GM23338 (cell line): ENCODE data around the gene FILIP1. TPM values are rescaled to one million over a fixed set of nuclear protein-coding genes. Genes with fewer than 3 reads are reported as not detected.

Experiments
- ATAC-seq: fragments of 200-7000 bp; cut with Tn5 transposase; 3 replicates; pipeline ENCODE4 v1.9.1; 2020
- DNase-seq: peaks from one replicate; pipeline ENCODE4 v3.0.0-alpha.2; 2015; ENCODE audit warnings: low spot score
- H2AFZ ChIP-seq: fragments of 200-600 bp; sonication (generic); 2 replicates; pipeline ENCODE4 v1.8.0; 2016; ENCODE audit warnings: antibody characterized with exemption, mild to moderate bottlenecking, moderate library complexity
- H3F3A ChIP-seq: fragments of 200-600 bp; sonication (generic); replicated peaks from 2 replicates; pipeline ENCODE4 v1.8.0; 2017; ENCODE audit warnings: antibody characterized with exemption, mixed run types, low read depth
- H3K27ac ChIP-seq: fragments of 200-600 bp; sonication (generic); 2 replicates; pipeline ENCODE4 v1.6.1; 2016; ENCODE audit warnings: low read depth
- H3K27me3 ChIP-seq: fragments of 200-600 bp; sonication (generic); 2 replicates; pipeline ENCODE4 v1.8.0; 2016; ENCODE audit warnings: mild to moderate bottlenecking, mixed run types, moderate library complexity; ENCODE audit not compliant: insufficient read depth
- H3K36me3 ChIP-seq: fragments of 200-600 bp; sonication (generic); 2 replicates; pipeline ENCODE4 v1.8.0; 2016; ENCODE audit warnings: mild to moderate bottlenecking; ENCODE audit not compliant: insufficient read depth
- H3K4me1 ChIP-seq: fragments of 200-600 bp; sonication (generic); 2 replicates; pipeline ENCODE4 v1.8.0; 2016; ENCODE audit warnings: mild to moderate bottlenecking, moderate library complexity; ENCODE audit not compliant: insufficient read depth
- H3K4me2 ChIP-seq: fragments of 200-600 bp; sonication (generic); 2 replicates; pipeline ENCODE4 v1.7.1; 2017; ENCODE audit warnings: mixed run types
- H3K4me3 ChIP-seq: fragments of 200-600 bp; sonication (generic); 2 replicates; pipeline ENCODE4 v1.6.1; 2016; ENCODE audit warnings: mixed run types
- H3K79me2 ChIP-seq: fragments of 200-600 bp; sonication (generic); replicated peaks from 2 replicates; pipeline ENCODE4 v1.8.0; 2017; ENCODE audit warnings: mild to moderate bottlenecking; ENCODE audit not compliant: insufficient read depth
- H3K9me2 ChIP-seq: fragments of 200-600 bp; sonication (generic); 2 replicates; pipeline ENCODE4 v1.8.0; 2017; ENCODE audit not compliant: insufficient read depth
- H4K20me1 ChIP-seq: fragments of 200-600 bp; sonication (generic); replicated peaks from 2 replicates; pipeline ENCODE4 v1.8.0; 2017; ENCODE audit warnings: mild to moderate bottlenecking; ENCODE audit not compliant: insufficient read depth
- H3K27ac Mint-ChIP-seq: 2 replicates; pipeline ENCODE4 v1.8.0; 2020; ENCODE audit warnings: inconsistent platforms, mild to moderate bottlenecking, moderate library complexity, mixed read lengths
- H3K27me3 Mint-ChIP-seq: 3 replicates; pipeline ENCODE4 v1.8.0; 2022; ENCODE audit warnings: low read depth, mild to moderate bottlenecking, moderate library complexity, mixed read lengths, inconsistent platforms; ENCODE audit not compliant: insufficient read depth, poor library complexity
- H3K36me3 Mint-ChIP-seq: 3 replicates; pipeline ENCODE4 v1.8.0; 2021; ENCODE audit warnings: low read depth, mild to moderate bottlenecking, inconsistent platforms, moderate library complexity, mixed read lengths
- H3K4me1 Mint-ChIP-seq: 3 replicates; pipeline ENCODE4 v1.8.0; 2020; ENCODE audit warnings: mild to moderate bottlenecking, inconsistent platforms, mixed read lengths
- H3K4me3 Mint-ChIP-seq: 3 replicates; pipeline ENCODE4 v1.8.0; 2021; ENCODE audit warnings: moderate library complexity, mild to moderate bottlenecking, inconsistent platforms, mixed read lengths
- H3K9me3 Mint-ChIP-seq: 3 replicates; pipeline ENCODE4 v1.8.0; 2020; ENCODE audit warnings: moderate library complexity, mild to moderate bottlenecking, inconsistent platforms, mixed read lengths
- CREB1 ChIP-seq: fragments of 250-450 bp; sonication (Bioruptor Pico); IDR thresholded peaks from 2 replicates; pipeline ENCODE4 v1.5.0; 2020; ENCODE audit warnings: low read depth, mild to moderate bottlenecking, moderate library complexity
- CTCF ChIP-seq, 2 experiments: fragments of 200-600 bp in 1 of 2; sonication (generic) in 1 of 2; conservative IDR thresholded peaks; 2 replicates each; pipeline versions ENCODE4 v1.5.1 to v1.6.1; 2016 to 2017; ENCODE audit warnings: antibody characterized with exemption in 2 of 2, low read depth in 2 of 2, mild to moderate bottlenecking in 2 of 2, moderate library complexity in 1 of 2
- ETS1 ChIP-seq: IDR thresholded peaks from 2 replicates; pipeline ENCODE4 v1.6.1; 2016; ENCODE audit warnings: antibody characterized with exemption
- EZH2 ChIP-seq: fragments of 200-600 bp; sonication (generic); IDR thresholded peaks from one replicate; pipeline ENCODE4 v1.8.0; 2017; ENCODE audit warnings: antibody characterized with exemption, mild to moderate bottlenecking, low read depth; ENCODE audit not compliant: unreplicated experiment
- EZH2phosphoT487 ChIP-seq: fragments of 200-600 bp; sonication (generic); IDR thresholded peaks from one replicate; pipeline ENCODE4 v1.8.1; 2018; ENCODE audit warnings: antibody characterized with exemption; ENCODE audit not compliant: unreplicated experiment
- JUNB ChIP-seq: IDR thresholded peaks from one replicate; pipeline ENCODE4 v1.6.1; 2016; ENCODE audit warnings: antibody characterized with exemption; ENCODE audit not compliant: unreplicated experiment
- NANOG ChIP-seq: IDR thresholded peaks from 2 replicates; pipeline ENCODE4 v1.6.1; 2016; ENCODE audit warnings: antibody characterized with exemption, borderline replicate concordance
- POLR2AphosphoS5 ChIP-seq: IDR thresholded peaks from 2 replicates; pipeline ENCODE4 v1.6.1; 2016; ENCODE audit warnings: antibody characterized with exemption, low read depth
- REST ChIP-seq: IDR thresholded peaks from one replicate; pipeline ENCODE4 v1.6.1; 2018; ENCODE audit warnings: antibody characterized with exemption; ENCODE audit not compliant: unreplicated experiment
- STAT1 ChIP-seq: IDR thresholded peaks from one replicate; pipeline ENCODE4 v1.6.1; 2016; ENCODE audit warnings: antibody characterized with exemption; ENCODE audit not compliant: unreplicated experiment
- ZNF114 ChIP-seq: fragments of 250-450 bp; sonication (Bioruptor Pico); IDR thresholded peaks from 2 replicates; pipeline ENCODE4 v1.5.0; 2020; ENCODE audit warnings: mild to moderate bottlenecking, moderate library complexity
- ZNF331 ChIP-seq: fragments of 250-450 bp; sonication (Bioruptor Pico); IDR thresholded peaks from 2 replicates; pipeline ENCODE4 v1.5.0; 2020; ENCODE audit warnings: low read depth, mild to moderate bottlenecking, moderate library complexity
- ZNF462 ChIP-seq: fragments of 250-450 bp; sonication (Bioruptor Pico); IDR thresholded peaks from 2 replicates; pipeline ENCODE4 v1.5.0; 2020; ENCODE audit warnings: mild to moderate bottlenecking, moderate library complexity
- polyA plus RNA-seq: library from polyadenylated mRNA; unstranded; fragments of >200 nt; fragmentation: Nextera tagmentation; extraction: Ambion mirVana; gene quantifications from 2 replicates; pipeline ENCODE4 v1.2.1, GENCODE V29; 2016
- total RNA-seq: library from RNA; depleted of rRNA; stranded (reverse); fragments of >200 nt; shearing (Covaris generic); gene quantifications from 2 replicates; pipeline ENCODE4 v1.2.3, GENCODE V29; 2014

Gene FILIP1
- total and polyA plus RNA-seq, 2 experiments from 2014 or later: 3.7 to 6.4 TPM

- Mint-ChIP-seq H3K4me3 (no peak overlapping the region), H3K4me1 (peaks cover 21% of the 10 kb centered on the region), H3K36me3 (no peaks in the 10 kb centered on the region), H3K27ac (no peak overlapping the region), H3K27me3 (no peaks in the 10 kb centered on the region), H3K9me3 (no peaks in the 10 kb centered on the region)
- no peak for ATAC-seq
- Histone ChIP-seq H3F3A (no peaks in the 10 kb centered on the region), H3K79me2 (peaks cover 20% of the 10 kb centered on the region), H4K20me1 (no peaks in the 10 kb centered on the region; the same call in 1 of the 2 replicates), H3K9me2 (no peaks in the 10 kb centered on the region), H3K4me3 (no peak overlapping the region), H3K27me3 (no peaks in the 10 kb centered on the region), H3K4me1 (peaks cover 12% of the 10 kb centered on the region), H2AFZ (no peak overlapping the region), H3K36me3 (no peaks in the 10 kb centered on the region), H3K4me2 (no peak overlapping the region), H3K27ac (no peak overlapping the region)
- TF ChIP-seq POLR2AphosphoS5 (no peak), EZH2 (no peak), ZNF114 (CRISPR knock-in tag) (no peak), REST (no peak), CTCF (conservative IDR thresholded peaks at IDR 0.05; ENCODE audit: low read depth in 2 of 2) (no peak), ZNF331 (CRISPR knock-in tag) (no peak), CREB1 (no peak), NANOG (no peak), ETS1 (no peak), JUNB (no peak), ZNF462 (CRISPR knock-in tag) (no peak), EZH2phosphoT487 (no peak), STAT1 (no peak)
- DNase-seq: no peak
These were observed 206.2 kb downstream of the FILIP1 start for GRCh38 chr6:75287424-75287823.
